ENCODE results near the gene ZNF664. TPM values are rescaled to one million over a fixed set of nuclear protein-coding genes. Genes with fewer than 3 reads are reported as not detected.

The ZNF664 gene
- total RNA-seq, 1 experiment from 2014 or later, result 36.0 TPM

GRCh38 chr12:123973552-123974341 lies 732 bp downstream of the ZNF664 start:
- H3K36me3 ChIP-seq, result peaks cover 15% of the 10 kb centered on the region
- DNase-seq (ENCODE audit: low read depth in 1 of 2, low spot score in 2 of 2), result peak in 1 of 2 experiments; percentile 33
- no peak overlapping the region for H3K27ac ChIP-seq
- peaks cover 23% of the 10 kb centered on the region for H3K4me1 ChIP-seq (replicated peaks)
- H3K27me3 ChIP-seq (replicated peaks), result no peaks in the 10 kb centered on the region
- H3K9me3 ChIP-seq (replicated peaks), result no peaks in the 10 kb centered on the region
- peak overlapping the region; percentile 88 for H3K4me3 ChIP-seq

GRCh38 chr12:123976227-123976826 lies 3.3 kb downstream of the ZNF664 start:
- H3K27me3 ChIP-seq (replicated peaks), result no peaks in the 10 kb centered on the region
- DNase-seq (ENCODE audit: low read depth in 1 of 2, low spot score in 2 of 2), result no peak

GRCh38 chr12:123979566-123979965 lies 6.6 kb downstream of the ZNF664 start:
- H3K4me3 ChIP-seq, result no peak overlapping the region
- no peaks in the 10 kb centered on the region for H3K9me3 ChIP-seq (replicated peaks)
- H3K36me3 ChIP-seq, result peaks cover 8% of the 10 kb centered on the region
- H3K27ac ChIP-seq, result no peak overlapping the region
- no peaks in the 10 kb centered on the region for H3K27me3 ChIP-seq (replicated peaks)
- H3K4me1 ChIP-seq (replicated peaks), result peaks cover 2% of the 10 kb centered on the region
- DNase-seq (ENCODE audit: low read depth in 1 of 2, low spot score in 2 of 2), result no peak

More at GRCh38 chr12:123976227-123976826, 3.3 kb downstream of the ZNF664 start:
- H3K4me3 ChIP-seq, result no peak overlapping the region
- peaks cover 13% of the 10 kb centered on the region for H3K36me3 ChIP-seq
- H3K27ac ChIP-seq, result no peak overlapping the region
- peaks cover 11% of the 10 kb centered on the region for H3K4me1 ChIP-seq (replicated peaks)
- H3K9me3 ChIP-seq (replicated peaks), result no peaks in the 10 kb centered on the region

GRCh38 chr12:123982269-123982668 lies 9.3 kb downstream of the ZNF664 start:
- Histone ChIP-seq H3K4me3 (no peak overlapping the region), H3K9me3 (replicated peaks) (no peaks in the 10 kb centered on the region), H3K27ac (no peak overlapping the region), H3K36me3 (no peaks in the 10 kb centered on the region; the same call in none of the 2 replicates), H3K27me3 (replicated peaks) (no peaks in the 10 kb centered on the region), H3K4me1 (replicated peaks) (no peaks in the 10 kb centered on the region)
- DNase-seq (ENCODE audit: low read depth in 1 of 2, low spot score in 2 of 2), result no peak

- Histone ChIP-seq H3K9me3 (replicated peaks) (no peaks in the 10 kb centered on the region), H3K27me3 (replicated peaks) (no peaks in the 10 kb centered on the region), H3K36me3 (peaks cover 4% of the 10 kb centered on the region), H3K27ac (no peak overlapping the region), H3K4me1 (replicated peaks) (no peaks in the 10 kb centered on the region), H3K4me3 (no peak overlapping the region)
- DNase-seq (ENCODE audit: low read depth in 1 of 2, low spot score in 2 of 2), result peak; percentile 21 to 49
These were observed 10.9 kb downstream of the ZNF664 start for GRCh38 chr12:123983822-123984485.

GRCh38 chr12:123984903-123985302 lies 11.9 kb downstream of the ZNF664 start:
- no peak for DNase-seq (ENCODE audit: low read depth in 1 of 2, low spot score in 2 of 2)
- Histone ChIP-seq H3K4me1 (replicated peaks) (no peaks in the 10 kb centered on the region), H3K36me3 (peaks cover 11% of the 10 kb centered on the region), H3K4me3 (no peak overlapping the region), H3K27me3 (replicated peaks) (no peaks in the 10 kb centered on the region), H3K9me3 (replicated peaks) (no peaks in the 10 kb centered on the region), H3K27ac (no peak overlapping the region)

GRCh38 chr12:123986374-123986965 lies 13.5 kb downstream of the ZNF664 start:
- DNase-seq (ENCODE audit: low read depth in 1 of 2, low spot score in 2 of 2), result no peak
- no peaks in the 10 kb centered on the region for H3K9me3 ChIP-seq (replicated peaks)
- H3K4me1 ChIP-seq (replicated peaks), result no peaks in the 10 kb centered on the region
- peaks cover 20% of the 10 kb centered on the region for H3K36me3 ChIP-seq
- H3K27ac ChIP-seq, result no peak overlapping the region
- H3K27me3 ChIP-seq (replicated peaks), result no peaks in the 10 kb centered on the region
- H3K4me3 ChIP-seq, result no peak overlapping the region

- no peak overlapping the region for H3K27ac ChIP-seq
- no peaks in the 10 kb centered on the region for H3K4me1 ChIP-seq (replicated peaks)
- H3K36me3 ChIP-seq, result peaks cover 25% of the 10 kb centered on the region
- no peak for DNase-seq (ENCODE audit: low read depth in 1 of 2, low spot score in 2 of 2)
- H3K27me3 ChIP-seq (replicated peaks), result no peaks in the 10 kb centered on the region
- H3K4me3 ChIP-seq, result no peak overlapping the region
- no peaks in the 10 kb centered on the region for H3K9me3 ChIP-seq (replicated peaks)
These were observed 14.0 kb downstream of the ZNF664 start for GRCh38 chr12:123987022-123987421.

GRCh38 chr12:123989168-123989567 lies 16.2 kb downstream of the ZNF664 start:
- H3K27ac ChIP-seq, result no peak overlapping the region
- no peak for DNase-seq (ENCODE audit: low read depth in 1 of 2, low spot score in 2 of 2)
- no peaks in the 10 kb centered on the region for H3K9me3 ChIP-seq (replicated peaks)
- H3K4me1 ChIP-seq (replicated peaks), result no peaks in the 10 kb centered on the region
- no peak overlapping the region for H3K4me3 ChIP-seq
- H3K36me3 ChIP-seq, result peaks cover 25% of the 10 kb centered on the region
- no peaks in the 10 kb centered on the region for H3K27me3 ChIP-seq (replicated peaks)

- Histone ChIP-seq H3K27ac (no peak overlapping the region), H3K4me1 (replicated peaks) (peaks cover 2% of the 10 kb centered on the region; the same call in 1 of the 2 replicates)
- DNase-seq (ENCODE audit: low read depth in 1 of 2, low spot score in 2 of 2), result no peak
These were observed 16.7 kb downstream of the ZNF664 start for GRCh38 chr12:123989753-123990152.

GRCh38 chr12:123990511-123990910 lies 17.5 kb downstream of the ZNF664 start:
- Histone ChIP-seq H3K4me3 (no peak overlapping the region), H3K4me1 (replicated peaks) (peaks cover 8% of the 10 kb centered on the region; the same call in 1 of the 2 replicates), H3K9me3 (replicated peaks) (no peaks in the 10 kb centered on the region), H3K36me3 (peaks cover 25% of the 10 kb centered on the region), H3K27me3 (replicated peaks) (no peaks in the 10 kb centered on the region), H3K27ac (no peak overlapping the region)
- no peak for DNase-seq (ENCODE audit: low read depth in 1 of 2, low spot score in 2 of 2)

More at GRCh38 chr12:123989753-123990152, 16.7 kb downstream of the ZNF664 start:
- H3K27me3 ChIP-seq (replicated peaks), result no peaks in the 10 kb centered on the region
- H3K9me3 ChIP-seq (replicated peaks), result no peaks in the 10 kb centered on the region
- H3K36me3 ChIP-seq, result peaks cover 25% of the 10 kb centered on the region
- no peak overlapping the region for H3K4me3 ChIP-seq

- Histone ChIP-seq H3K36me3 (peaks cover 25% of the 10 kb centered on the region), H3K4me1 (replicated peaks) (peaks cover 8% of the 10 kb centered on the region; the same call in 1 of the 2 replicates), H3K9me3 (replicated peaks) (no peaks in the 10 kb centered on the region), H3K4me3 (no peak overlapping the region), H3K27ac (no peak overlapping the region), H3K27me3 (replicated peaks) (no peaks in the 10 kb centered on the region)
- DNase-seq (ENCODE audit: low read depth in 1 of 2, low spot score in 2 of 2), result no peak
These were observed 18.4 kb downstream of the ZNF664 start for GRCh38 chr12:123991372-123991951.

- Histone ChIP-seq H3K36me3 (peaks cover 25% of the 10 kb centered on the region), H3K4me1 (replicated peaks) (peaks cover 8% of the 10 kb centered on the region; the same call in 1 of the 2 replicates), H3K4me3 (no peak overlapping the region), H3K27ac (no peak overlapping the region), H3K27me3 (replicated peaks) (no peaks in the 10 kb centered on the region), H3K9me3 (replicated peaks) (no peaks in the 10 kb centered on the region)
- DNase-seq (ENCODE audit: low read depth in 1 of 2, low spot score in 2 of 2), result no peak
These were observed 19.3 kb downstream of the ZNF664 start for GRCh38 chr12:123992118-123992825.
